Activated T-helper 17 cell treated with anti-CD3 and anti-CD28 coated beads, Interleukin-2, amount 50 U/mL, for 72 hours (primary cell): ENCODE results near the gene ALG11. TPM values are rescaled to one million over a fixed set of nuclear protein-coding genes. Genes with fewer than 3 reads are reported as not detected.

Experiments
- total RNA-seq, 2 donors: library from RNA; stranded (reverse); gene quantifications; one replicate each; pipeline ENCODE4 v1.2.3, GENCODE V29; 2022

The ALG11 gene
- total RNA-seq, 2 donors from 2014 or later: 18.2 to 24.4 TPM

Other genes starting within 250 kb of the ALG11 start
- 1 to 10 TPM; 5.0 to 9.6 TPM for gene DHRS12, start 208.2 kb upstream of the ALG11 start, total RNA-seq
- under 1 TPM; 0.16 to 0.17 TPM for gene TMEM272, start 167.2 kb upstream of the ALG11 start, total RNA-seq
- under 1 TPM; 0.24 to 0.43 TPM for gene CCDC70, start 150.4 kb upstream of the ALG11 start, total RNA-seq
- gene ATP7B, start 948 bp upstream of the ALG11 start, total RNA-seq: 1 to 10 TPM in 1 of 2 donors, under 1 TPM in 1; 0.76 to 1.2 TPM
- gene UTP14C, start 12.3 kb downstream of the ALG11 start, total RNA-seq: 1 to 10 TPM; 5.5 to 8.2 TPM
- not detected for gene NEK5, start 116.7 kb downstream of the ALG11 start, total RNA-seq
- 1 to 10 TPM; 1.5 to 3.9 TPM for gene NEK3, start 147.2 kb downstream of the ALG11 start, total RNA-seq